NCI-H2081 treated with DMSO at 0.1 percent for 48 hours (cell line): Measurements from ENCODE around the gene HIGD1A.

Experiments
- DNase-seq: peaks from one replicate; lab custom pipeline; 2025; lab: John Stamatoyannopoulos, UW

The HIGD1A gene

GRCh38 chr3:42799376-42799775 is 4.9 kb downstream of the HIGD1A start:
- DNase-seq, result no peak

GRCh38 chr3:42796332-42796885 is 7.9 kb downstream of the HIGD1A start:
- DNase-seq, result no peak

GRCh38 chr3:42795621-42796181 is 8.6 kb downstream of the HIGD1A start:
- no peak for DNase-seq

- DNase-seq, result no peak
Measured at GRCh38 chr3:42790714-42791229, 13.5 kb downstream of the HIGD1A start.

GRCh38 chr3:42786631-42787030 is 17.7 kb downstream of the HIGD1A start:
- DNase-seq, result no peak

GRCh38 chr3:42786212-42786611 is 18.1 kb downstream of the HIGD1A start:
- DNase-seq, result no peak

- peak; percentile 49 for DNase-seq
Measured at GRCh38 chr3:42780892-42781700, 23.2 kb downstream of the HIGD1A start.

- no peak for DNase-seq
Measured at GRCh38 chr3:42780398-42780797, 23.9 kb downstream of the HIGD1A start.

GRCh38 chr3:42778644-42779043 is 25.6 kb downstream of the HIGD1A start:
- no peak for DNase-seq

- no peak for DNase-seq
Measured at GRCh38 chr3:42773409-42773751, 30.9 kb downstream of the HIGD1A start.

- DNase-seq, result no peak
Measured at GRCh38 chr3:42772670-42773408, 31.5 kb downstream of the HIGD1A start, which contains the start of gene CCDC13. CCDC13 (minus strand) TSS chr3:42773253; CDS start chr3:42758345, 14,908 bp downstream.

GRCh38 chr3:42771271-42771670 is 33.0 kb downstream of the HIGD1A start:
- DNase-seq, result no peak

- no peak for DNase-seq
Measured at GRCh38 chr3:42769477-42770131, 34.7 kb downstream of the HIGD1A start.

- DNase-seq, result no peak
Measured at GRCh38 chr3:42764561-42765295, 39.6 kb downstream of the HIGD1A start.

GRCh38 chr3:42764115-42764514 is 40.2 kb downstream of the HIGD1A start:
- DNase-seq, result no peak

- no peak for DNase-seq
Measured at GRCh38 chr3:42763021-42763420, 41.3 kb downstream of the HIGD1A start.

GRCh38 chr3:42762046-42762724 is 42.1 kb downstream of the HIGD1A start:
- no peak for DNase-seq

- DNase-seq, result no peak
Measured at GRCh38 chr3:42758126-42758525, 46.2 kb downstream of the HIGD1A start.

GRCh38 chr3:42756681-42757213 is 47.5 kb downstream of the HIGD1A start:
- no peak for DNase-seq
